Medulla oblongata (tissue), 1 donor: ENCODE results near the gene SH3RF3.
A peak's percentile ranks its signal among the peaks of the same experiment; 100 is the strongest.

Source experiments
- DNase-seq: peaks from one replicate; pipeline ENCODE4 v3.0.0-alpha.2; 2015; ENCODE audit errors: extremely low spot score

The SH3RF3 gene

DNA sequence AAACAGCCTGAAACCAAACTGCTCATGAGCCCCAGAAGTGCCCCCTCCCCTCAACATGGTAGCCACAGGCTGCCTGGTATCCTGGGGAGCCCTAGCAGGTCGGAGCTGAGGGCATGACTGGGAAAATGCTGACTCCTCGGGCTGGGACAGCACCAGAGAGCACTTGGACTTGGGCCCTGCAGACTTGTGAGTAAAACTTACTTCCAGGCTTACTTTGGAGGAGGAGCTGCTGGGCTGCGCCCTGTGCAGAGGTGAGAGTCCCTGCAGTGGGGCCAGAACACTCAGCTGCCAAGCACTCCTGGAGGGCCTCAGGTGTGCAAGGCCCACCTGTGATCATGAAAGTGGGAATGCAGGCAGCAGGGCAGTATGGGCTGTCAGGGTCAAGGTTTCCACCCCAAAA is 365.3 kb downstream of the SH3RF3 start:
- no peak for DNase-seq

DNA sequence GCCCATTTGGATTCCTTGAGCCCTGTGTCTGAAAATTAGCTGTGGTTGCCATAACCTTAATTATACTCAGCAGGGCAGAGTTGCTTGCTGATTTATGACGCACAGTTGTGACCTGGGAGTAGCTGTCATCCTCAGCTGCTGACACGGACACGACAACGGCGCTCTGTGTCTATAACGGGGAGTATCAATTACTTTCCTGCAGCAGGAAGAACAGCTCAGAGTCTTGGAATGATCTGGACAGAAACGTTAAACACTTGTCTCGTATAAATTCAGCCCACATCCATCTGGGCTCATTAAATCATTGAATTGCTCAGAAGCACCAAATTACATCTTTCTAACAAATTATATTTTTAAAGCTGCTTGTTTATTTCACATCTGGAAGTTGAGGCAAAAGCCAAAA is 368.5 kb downstream of the SH3RF3 start:
- DNase-seq, result no peak

DNA sequence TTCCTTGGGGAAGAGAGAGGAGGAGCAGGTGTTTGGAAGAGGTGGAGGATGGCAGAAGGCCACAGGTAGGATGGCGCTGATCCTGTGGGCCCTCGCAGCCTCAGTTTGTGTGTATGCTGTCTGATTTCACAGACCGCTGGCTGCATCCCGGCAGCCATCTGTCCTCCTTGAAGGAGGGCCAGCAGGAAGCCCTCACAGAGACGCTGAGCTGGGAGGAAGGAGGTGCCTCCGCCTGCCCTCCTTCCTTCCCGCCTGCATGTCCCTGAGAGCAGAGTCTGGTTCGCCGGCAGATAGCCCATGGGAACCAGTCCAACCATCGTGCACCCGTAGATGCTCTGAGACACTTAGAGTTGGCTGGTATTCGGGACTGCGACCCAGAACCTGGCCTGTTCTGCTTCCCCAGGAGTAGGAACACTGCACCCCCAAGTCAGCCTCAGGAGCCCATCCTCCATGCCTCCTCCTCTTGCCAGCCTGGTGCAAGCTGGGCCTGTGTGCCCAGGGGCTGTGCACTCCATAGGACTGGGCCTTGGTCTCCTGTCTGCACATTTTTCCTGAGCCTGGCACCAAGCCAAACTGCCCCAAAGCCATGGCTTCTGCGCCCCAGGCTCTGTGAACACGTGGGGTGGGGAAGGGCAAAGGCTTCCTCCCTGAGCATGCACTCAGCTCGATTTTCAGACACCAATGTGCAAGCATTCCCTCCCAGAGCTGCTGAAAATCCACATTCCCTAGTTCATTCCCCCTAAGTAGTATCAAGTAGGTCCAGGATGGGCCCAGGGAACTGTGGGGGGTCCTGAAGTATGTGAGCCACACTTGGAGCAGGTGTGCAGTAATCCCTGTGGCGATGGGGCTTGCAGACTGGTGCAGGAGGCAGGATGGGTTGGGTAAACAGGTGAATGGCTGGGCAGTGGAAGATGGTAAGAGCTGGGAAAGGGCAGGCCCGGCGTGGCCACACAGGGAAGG is 369.2 kb downstream of the SH3RF3 start:
- DNase-seq, result no peak

DNA sequence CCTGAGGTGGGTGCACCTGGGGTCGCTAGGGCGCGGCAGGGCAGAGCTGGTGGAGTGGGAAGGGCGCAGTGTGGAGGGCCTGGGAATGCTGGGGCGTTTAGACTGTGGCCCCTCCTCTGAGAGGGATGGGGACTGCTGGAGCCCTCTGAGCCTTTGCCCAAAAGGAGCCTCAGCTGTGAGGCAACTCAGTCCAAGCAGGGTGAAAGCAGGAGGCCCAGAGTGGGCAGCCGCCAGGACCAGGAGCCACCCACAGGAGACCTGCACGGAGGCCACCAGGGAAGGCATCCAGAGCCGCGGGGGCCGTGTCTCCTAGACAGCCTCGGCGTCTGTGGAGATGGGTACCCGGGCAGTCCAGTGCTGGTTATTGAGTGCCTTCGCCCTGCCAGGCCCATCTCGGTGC is 369.9 kb downstream of the SH3RF3 start:
- no peak for DNase-seq

DNA sequence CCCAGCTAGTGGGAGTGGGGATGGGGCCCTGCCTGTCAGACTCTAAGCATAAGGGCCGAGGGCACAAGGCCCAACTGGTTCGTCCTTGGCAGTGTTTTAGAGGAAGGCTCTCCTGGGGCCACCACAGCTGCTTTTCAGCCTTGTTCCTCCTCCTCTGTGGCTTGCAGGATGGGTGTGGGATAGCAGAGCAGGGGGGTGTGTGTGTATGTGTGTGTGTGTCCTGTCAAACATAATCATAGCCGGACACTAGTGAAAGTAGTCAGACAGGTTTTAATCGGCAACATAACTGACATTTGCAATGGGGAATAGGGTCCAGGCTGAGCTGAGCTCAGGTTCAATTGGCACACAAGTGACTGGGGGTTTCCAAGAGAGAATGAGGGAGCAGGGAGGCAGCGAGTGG is 370.6 kb downstream of the SH3RF3 start:
- DNase-seq, result no peak

DNA sequence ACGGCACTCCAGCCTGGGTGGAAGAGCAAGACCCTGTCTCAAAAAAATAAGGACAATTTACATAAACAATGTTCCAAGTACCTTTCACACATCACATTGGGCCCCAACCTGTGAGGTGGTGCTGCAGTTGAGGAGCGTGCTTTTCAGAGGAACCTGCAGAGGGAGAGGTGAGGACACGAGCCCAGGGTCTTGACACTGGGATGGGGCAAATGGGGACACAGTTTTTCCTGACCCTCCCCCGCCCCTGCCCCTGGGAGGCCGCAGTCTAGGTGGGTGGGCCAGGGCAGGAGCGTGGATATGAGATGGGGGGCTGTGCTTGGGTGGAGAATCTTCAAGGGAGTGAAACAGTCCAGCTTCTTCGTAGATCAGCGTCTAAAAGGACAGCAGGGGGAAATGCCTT is 371.9 kb downstream of the SH3RF3 start:
- no peak for DNase-seq

DNA sequence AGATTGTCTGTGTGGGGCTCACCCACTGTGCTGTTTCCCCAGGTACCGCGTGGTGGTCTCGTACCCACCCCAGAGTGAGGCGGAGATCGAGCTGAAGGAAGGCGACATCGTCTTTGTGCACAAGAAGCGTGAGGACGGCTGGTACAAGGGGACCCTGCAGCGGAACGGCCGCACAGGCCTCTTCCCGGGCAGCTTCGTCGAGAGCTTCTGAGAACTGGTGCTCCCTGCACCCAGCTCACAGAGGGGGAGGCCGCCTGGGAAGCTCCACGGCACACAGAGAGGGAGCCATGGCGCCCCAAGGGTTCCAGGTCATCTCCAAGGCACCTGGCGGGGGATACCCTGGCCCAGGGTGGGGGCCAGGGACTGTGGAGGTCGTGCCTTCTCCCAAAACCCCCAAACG is 372.5 kb downstream of the SH3RF3 start:
- no peak for DNase-seq

DNA sequence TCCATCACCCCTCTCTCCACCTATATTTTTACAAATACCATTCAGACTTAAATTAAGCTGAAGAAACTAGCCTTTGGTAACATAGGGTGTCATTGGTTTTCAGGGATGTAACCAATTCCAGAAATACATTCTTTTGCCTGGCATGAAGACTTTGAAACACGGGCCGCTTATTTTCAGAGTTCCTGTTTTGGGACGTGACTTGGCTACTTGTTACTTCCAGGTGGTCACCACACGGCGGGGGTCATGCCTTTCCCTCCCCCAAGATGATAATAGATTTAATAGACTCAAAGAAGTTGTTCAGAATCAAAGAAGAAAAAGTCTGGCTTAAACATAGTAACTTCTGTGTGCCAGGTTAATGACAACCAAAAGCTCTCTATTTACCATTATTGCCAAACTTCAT is 374.2 kb downstream of the SH3RF3 start:
- DNase-seq, result no peak

DNA sequence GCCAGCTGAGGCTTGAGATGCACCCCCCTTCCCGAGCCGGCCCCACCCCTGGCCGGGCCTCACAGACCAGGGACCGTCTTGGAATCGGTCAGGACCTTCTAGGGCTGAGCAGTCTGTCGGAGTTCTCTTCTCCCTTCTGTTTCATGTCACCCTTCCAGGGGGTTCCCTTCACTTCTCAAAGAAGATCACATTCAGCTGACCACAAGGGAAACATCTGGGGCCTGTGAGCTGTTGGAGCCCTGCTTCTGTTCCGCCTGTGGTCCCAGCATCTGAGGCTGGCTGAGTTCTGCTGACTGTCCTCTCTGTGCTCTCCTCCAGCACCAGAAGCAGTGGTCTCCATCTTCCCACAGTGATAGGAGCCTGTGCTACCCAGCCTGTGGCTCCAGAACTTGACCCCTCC is 378.2 kb downstream of the SH3RF3 start:
- DNase-seq, result peak; percentile 73

DNA sequence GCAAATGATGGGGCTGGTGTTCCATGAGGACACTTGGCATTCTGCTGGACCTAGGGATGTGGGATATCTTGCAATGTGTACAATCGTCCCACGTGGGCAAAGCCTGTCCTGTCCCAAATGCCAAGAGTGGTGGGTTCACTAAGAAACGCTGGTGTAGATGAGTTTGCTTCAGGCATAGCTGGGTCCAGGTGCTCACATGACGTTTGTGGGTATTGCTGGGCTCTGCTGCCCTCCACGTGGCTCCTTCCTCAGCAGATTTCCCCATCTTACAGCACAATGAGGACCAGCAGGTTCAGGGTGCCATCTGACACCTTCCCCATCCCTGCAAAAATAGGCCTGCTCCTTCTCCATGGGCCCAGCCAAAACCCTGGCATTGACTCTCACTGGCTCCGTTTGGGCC is 378.8 kb downstream of the SH3RF3 start:
- no peak for DNase-seq

DNA sequence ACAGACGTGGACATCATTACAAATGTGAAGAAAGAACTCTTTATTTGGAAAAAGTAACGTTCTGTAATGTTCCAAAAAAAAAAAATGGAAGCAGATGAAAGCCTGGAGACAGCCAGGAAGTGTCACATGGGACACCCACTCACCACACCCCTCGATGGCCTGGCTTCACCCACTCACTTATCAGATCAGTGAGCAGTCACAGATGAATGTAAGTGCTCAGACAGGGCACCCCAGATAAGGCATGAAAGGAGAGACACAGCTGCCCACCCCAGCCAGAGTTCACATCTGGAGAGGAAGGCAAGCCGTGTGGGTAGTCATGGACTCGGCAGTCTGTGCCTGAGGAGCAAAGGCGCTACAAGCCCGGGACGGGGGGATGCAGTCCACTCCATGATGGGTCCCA is 379.6 kb downstream of the SH3RF3 start:
- no peak for DNase-seq

DNA sequence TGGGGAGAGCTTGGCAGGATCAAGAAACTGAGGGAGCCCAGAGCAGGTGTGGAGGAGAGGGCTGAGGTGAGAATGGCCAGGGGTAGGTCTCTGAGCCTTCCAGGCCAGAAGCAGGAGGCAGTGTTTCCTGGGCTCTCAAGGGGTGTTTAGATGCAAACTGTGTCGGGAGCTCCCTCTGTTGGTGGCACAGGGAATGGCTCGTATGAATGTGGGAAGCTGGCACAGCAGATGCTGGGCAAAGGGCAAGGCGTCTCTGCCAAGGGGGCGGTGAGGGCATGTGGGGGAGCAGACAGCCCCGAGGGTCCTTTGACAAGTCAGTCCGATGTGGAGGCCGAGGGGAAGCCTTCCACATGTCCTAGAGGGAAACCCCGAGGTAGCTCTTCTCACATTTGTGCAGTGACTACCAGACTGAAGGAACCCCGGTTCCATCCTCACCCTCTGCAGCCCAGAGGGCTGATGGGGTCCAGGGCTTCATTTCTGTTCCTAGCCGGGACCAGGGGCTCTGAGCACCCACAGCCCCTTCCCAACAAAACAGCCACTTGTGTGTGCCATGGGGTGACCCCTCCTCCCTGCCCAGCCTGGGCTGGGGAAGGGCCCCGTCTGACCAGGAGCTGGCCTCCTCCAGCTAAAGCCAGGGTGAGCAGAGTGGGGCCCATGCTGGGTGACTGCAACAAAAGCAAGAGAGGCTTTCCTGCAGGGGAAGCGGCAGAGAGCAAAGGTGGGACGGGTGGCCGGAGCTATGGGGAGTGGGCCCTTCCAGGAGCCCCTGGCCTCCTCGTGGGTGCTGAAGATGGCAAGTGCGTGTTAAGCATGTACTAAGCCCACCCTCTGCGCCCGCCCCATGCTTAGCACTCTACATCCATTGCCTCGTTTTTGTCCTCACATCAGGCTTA is 381.4 kb downstream of the SH3RF3 start:
- peak; percentile 88 for DNase-seq

DNA sequence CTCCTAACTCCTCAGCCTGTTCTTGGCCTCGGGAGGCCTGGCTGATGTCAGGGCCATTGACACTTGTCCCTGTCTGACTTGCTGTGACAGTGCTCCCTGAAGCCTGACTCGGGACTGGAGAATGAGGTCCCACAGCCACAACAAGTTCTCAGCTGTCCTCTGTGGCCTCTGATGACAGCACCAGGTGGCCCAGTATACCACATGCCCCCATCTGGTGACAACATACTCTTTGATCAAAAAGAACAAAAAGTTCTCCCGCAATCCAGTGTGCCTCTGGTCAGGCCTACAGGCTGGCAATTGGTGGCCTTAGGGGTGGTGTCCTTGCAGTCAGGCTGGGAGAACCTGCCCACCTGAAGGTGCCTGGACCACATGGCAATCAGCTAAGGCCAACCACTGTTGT is 382.2 kb downstream of the SH3RF3 start:
- no peak for DNase-seq

DNA sequence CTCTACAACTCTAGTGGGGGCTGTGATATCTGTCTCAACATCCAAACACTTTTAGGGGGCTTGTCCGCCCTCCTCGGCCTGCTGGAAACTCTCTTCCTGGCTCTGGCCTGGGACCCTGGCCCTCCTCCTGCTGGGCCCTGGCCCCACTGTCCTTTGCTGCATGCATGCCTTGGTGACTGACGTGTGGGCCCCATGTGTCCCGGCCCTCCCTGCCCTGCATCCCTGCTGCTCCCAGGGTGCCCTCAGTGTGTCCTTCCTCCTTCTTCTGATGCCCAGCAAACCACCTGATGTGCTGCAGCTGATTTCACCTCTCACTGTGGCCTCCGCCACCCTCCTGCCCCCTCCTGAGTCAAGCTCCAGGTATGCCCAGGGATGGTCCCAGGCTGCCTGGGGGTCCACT is 383.1 kb downstream of the SH3RF3 start:
- no peak for DNase-seq

DNA sequence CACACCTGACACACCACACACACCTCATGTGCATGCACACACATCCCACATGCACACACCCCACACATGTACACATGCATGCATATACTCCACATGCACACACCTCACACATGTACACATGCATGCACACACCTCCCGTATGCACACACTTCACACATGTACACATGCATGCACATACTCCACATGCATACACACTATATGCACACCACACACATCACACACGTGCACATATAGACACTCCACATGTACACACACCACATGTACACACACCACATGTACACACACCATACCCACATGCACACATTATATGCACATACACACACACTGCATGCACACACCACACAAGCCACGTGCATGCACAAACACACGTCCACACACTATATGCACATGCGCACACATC is 384.2 kb downstream of the SH3RF3 start:
- DNase-seq, result no peak

DNA sequence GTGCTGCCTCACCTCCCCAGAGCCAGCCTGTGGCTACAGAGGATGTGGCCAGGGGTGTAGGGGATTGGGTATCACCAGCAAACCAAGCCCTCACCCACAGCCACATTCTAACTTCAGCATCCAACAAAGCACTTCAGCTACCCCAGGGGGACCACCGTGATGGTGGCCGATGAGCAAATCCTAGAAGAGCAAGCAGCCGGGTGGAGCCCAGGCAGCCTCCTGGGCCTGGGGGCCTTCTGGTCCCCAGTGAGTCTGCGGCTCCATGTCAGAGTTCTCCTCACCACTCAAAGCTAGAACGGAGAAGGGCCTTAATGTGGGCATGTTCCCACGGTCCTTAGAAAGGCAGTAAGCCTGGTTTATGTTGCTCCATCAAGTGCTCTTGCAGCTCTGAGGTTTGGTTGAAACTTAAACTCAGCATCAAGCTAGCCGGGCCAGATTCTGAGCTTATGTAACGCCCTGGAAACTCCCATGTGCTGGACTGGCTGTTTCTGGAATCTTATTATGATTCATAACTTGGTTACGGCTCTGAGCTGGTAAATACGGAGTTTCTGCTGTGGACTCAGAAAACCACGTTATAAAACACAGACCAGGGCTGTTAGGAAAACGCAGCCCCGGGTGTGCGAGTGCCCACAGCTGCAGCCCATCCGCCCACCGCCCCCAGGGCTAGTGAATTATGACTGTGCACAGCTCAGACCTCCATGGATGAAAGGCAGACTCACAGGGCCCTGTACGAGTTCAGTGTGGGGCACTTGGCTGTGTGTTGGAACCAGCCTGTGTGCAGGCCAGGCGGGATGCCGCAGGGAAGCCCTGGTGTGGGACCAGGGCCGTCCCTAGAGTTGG is 385.0 kb downstream of the SH3RF3 start:
- no peak for DNase-seq

DNA sequence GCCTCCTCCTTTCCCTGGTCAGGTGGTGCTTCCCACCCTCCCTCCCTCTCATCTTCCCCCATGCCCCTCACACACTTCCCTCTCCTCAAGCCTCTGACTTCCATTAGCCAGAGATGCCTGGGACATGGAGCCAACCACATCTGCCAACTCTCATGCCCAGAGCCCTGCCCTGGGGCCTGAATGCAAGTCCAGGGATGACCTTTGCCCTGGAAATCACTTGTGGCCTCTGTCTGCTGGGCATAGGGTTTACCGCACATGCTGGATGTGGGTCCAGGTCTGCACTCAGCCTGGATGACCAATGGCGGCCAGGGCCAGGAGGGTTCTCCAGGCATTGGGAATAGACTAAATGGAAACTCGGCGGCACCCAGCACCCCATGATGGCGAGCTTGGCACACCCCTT is 385.9 kb downstream of the SH3RF3 start:
- no peak for DNase-seq

DNA sequence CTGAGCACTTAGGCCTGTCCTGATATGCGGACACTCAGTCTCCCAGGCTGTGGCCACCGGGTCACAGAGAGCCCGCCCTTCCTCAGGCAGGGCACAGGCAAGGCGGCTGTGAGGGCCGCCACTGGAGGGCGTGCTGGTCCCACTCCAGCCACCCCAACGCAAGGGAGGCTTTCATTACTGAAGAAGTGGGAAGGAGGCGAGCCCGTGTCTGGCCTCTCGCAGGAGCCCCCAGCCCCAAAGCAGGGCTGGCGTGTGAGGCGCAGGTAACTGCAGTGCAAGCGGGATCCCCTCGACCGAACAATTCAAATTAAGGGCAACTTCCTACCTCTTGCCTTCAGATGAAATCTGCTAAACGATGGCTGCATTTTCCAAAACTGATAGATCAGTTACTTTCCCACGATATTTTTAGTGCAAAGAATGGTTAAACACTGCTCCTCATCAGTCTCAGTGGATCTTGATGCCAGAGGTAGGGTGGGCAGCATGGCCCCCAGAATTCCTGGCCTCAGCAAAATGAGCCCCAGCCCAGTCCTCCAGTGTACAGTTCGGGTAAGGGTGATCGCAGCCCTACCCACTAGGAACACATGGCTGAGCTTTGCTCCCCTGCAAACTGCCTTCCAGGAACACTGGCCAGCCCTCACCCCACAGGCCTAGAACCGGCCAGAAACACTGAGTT is 387.6 kb downstream of the SH3RF3 start:
- no peak for DNase-seq

DNA sequence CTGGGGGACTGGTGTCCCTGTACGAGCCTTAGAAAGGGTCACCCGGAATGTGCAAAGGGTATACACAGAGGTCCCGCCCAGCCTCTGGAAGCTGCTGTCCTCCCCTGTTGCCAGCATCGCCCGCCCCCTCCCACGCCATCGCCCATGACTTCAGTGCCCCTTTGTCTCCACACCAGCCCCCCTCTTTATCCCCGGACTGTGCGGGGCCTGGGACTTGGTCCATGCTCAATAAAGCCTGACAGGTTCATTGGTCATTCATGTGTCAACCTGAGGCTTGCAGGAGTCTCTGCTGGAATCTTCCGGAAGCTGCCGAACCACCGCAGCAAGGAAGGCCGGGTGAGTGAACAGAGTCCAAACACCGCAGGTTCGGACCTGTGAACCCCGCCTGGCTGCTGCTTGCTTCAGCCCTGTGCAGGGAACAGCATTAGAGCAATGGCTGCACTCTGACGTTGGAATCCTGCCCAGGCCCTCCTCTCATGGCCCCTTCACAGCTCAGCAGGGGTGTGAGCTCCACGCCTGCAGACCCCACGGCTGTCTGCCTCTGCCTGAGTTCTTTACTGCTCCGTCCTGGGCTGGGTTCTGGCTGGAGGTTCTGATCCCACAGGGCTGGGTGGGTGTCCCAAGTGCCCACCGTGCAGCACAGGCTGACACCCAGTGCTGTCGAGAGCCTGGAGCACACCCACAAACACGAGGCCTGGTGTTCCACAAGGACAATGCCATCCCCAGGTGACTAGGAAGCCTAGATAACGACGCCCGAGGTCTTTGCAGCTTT is 388.3 kb downstream of the SH3RF3 start:
- DNase-seq, result no peak

DNA sequence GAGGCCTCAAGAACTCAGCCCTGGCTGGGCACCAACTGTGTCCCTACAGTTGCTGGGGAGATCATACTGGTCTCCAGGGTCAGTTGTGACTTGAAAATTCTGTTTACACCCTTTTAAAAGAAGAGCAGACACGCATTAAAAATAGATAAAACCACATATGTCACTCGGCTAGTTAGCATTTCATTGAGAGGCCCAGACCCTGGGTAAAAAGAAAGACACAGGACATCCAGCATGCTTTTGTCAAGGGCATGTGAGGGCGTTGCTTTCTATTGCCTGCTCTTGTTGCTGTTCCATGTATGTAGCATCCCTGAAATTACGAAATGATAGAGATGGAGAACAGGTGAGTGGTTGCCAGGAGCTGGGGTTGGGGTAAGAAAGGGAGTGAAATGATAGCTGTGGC is 390.5 kb downstream of the SH3RF3 start:
- no peak for DNase-seq
